Lower leg skin (tissue), 4 donors: ENCODE measurements around the gene NSDHL. TPM values are rescaled to one million over a fixed set of nuclear protein-coding genes. Genes with fewer than 3 reads are reported as not detected.

Source experiments
- DNase-seq, 2 donors: peaks; one replicate each; pipeline ENCODE4 v3.0.0-alpha.2; 2019; ENCODE audit warnings: low spot score in 2 of 2
- H3K4me3 ChIP-seq: fragments of 200-600 bp; sonication (generic); 2 replicates; pipeline ENCODE4 v1.5.1; 2017; ENCODE audit warnings: mild to moderate bottlenecking, low read depth; ENCODE audit not compliant: poor library complexity, severe bottlenecking
- POLR2A ChIP-seq, 2 donors: fragments of 450-650 bp; IDR thresholded peaks; one replicate each; pipeline ENCODE4 v1.6.1; 2016 to 2017; ENCODE audit warnings: antibody characterized with exemption in 2 of 2, mild to moderate bottlenecking in 1 of 2, moderate library complexity in 1 of 2
- WGBS, 2 donors: methylation state at CpG; one replicate each; pipeline ENCODE4 v1.1.5; 2018; 5-methylcytosine and 5-hydroxymethylcytosine counted together
- intact Hi-C: fragments of 100-400 bp; cut with DNase I; formaldehyde crosslinking; loops from one replicate; pipeline ENCODE4 v1.15.0; 2023; ENCODE audit warnings: low total_unique reads
- total RNA-seq, 4 donors: library from RNA; depleted of rRNA; stranded (reverse); fragments of >200 nt; gene quantifications; one replicate each; pipeline ENCODE4 v1.1.0, GENCODE V29; 2016
- TF ChIP-seq, protein P1 (sequence below), 3 donors: fragments of 450-650 bp; IDR thresholded peaks; one replicate each; pipeline ENCODE4 v1.5.1; 2016; ENCODE audit warnings: antibody characterized with exemption in 3 of 3, mild to moderate bottlenecking in 3 of 3, moderate library complexity in 2 of 3

Gene NSDHL
- total RNA-seq, 4 donors from 2014 or later, result 13.2 to 22.5 (median 17.9) TPM

DNA sequence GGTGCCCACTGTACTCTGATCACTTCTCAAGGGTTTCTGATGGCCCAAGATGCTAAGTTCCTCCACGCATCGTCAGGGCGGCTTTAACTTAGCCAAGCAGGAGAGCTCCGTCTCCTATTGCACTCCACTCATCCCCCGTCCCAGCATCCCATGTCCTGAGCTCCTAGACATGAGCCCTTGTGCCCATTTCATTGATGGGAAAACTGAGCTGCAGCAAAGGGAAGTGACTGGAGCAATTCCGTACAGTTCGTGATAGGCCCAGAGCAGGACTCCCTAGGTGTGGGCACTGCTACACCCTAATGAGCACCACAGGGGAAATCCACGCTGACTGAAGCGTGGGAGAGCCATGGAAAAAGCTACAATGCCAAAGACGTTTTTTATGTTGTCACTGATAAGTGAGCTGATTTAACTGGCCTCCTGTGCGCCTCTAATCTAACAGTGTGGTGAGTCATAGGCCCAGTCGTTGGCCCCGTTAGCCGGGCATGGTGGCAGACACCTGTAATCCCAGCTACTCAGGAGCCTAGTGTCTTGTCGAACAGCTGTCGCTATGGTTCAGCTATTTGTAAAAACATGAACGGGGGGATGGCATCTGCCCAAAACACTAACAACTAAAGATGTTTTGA lies 14.9 kb downstream of the NSDHL start:
- peak in 1 of 2 donors; percentile 60 for DNase-seq
- intact Hi-C loops, result no loop called here
- H3K4me3 ChIP-seq, result no peak overlapping the region
- WGBS, 2 donors, result 86 to 91% methylated on average over 13 to 17 of the region's 17 CpGs
- TF ChIP-seq POLR2A (IDR thresholded peaks at IDR 0.05), result no peak
- TF ChIP-seq, protein P1, sequence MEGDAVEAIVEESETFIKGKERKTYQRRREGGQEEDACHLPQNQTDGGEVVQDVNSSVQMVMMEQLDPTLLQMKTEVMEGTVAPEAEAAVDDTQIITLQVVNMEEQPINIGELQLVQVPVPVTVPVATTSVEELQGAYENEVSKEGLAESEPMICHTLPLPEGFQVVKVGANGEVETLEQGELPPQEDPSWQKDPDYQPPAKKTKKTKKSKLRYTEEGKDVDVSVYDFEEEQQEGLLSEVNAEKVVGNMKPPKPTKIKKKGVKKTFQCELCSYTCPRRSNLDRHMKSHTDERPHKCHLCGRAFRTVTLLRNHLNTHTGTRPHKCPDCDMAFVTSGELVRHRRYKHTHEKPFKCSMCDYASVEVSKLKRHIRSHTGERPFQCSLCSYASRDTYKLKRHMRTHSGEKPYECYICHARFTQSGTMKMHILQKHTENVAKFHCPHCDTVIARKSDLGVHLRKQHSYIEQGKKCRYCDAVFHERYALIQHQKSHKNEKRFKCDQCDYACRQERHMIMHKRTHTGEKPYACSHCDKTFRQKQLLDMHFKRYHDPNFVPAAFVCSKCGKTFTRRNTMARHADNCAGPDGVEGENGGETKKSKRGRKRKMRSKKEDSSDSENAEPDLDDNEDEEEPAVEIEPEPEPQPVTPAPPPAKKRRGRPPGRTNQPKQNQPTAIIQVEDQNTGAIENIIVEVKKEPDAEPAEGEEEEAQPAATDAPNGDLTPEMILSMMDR (IDR thresholded peaks at IDR 0.05), result no peak

DNA sequence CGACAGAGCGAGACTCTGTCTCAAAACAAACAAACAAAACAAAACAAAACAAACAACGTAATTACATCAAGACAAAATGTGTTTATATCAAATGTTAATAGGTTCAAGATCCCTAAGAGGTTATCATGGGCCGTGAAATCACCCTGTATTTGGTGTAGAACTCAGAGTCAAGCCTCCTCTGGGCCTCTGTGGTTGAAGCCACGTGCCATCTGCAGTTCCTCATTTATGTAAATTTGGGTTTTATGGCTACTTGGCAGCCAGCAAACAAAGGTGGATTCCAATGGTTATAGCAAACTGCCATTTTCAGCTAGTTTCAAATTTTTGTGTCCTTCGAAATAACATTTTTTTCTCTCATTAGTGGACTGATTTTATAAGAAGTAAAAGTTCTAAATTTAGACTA lies 16.4 kb downstream of the NSDHL start:
- WGBS, 2 donors, result 80 to 94% methylated on average over 6 of the region's 6 CpGs

DNA sequence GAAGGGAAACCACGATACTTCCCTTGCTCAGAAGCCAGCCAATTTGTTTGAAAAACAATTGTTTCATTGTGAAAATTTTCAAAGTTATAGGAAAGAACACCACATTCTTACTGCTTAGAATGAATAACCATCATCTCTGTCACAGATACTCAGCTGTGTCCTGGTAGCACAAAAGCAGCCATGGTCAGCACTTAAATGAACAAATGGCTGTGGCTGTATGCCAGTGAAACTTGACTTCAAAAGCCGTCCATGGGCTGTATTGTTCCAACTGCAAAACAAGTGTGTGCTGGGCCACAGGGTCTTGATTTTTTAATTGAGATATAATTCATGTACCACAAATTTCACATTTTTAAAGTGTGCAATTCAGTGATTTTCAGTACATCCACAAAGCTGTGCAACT lies 19.6 kb downstream of the NSDHL start:
- DNase-seq, result no peak
- intact Hi-C loops, result no loop called here
- WGBS, 2 donors, result 77 to 79% methylated on average over 2 of the region's 2 CpGs
- H3K4me3 ChIP-seq, result no peak overlapping the region
- TF ChIP-seq, protein P1 (IDR thresholded peaks at IDR 0.05), result no peak
- no peak for TF ChIP-seq POLR2A (IDR thresholded peaks at IDR 0.05)

More for the DNA sequence above, 16.4 kb downstream of the NSDHL start:
- no peak overlapping the region for H3K4me3 ChIP-seq
- TF ChIP-seq, protein P1 (IDR thresholded peaks at IDR 0.05), result no peak
- no peak for TF ChIP-seq POLR2A (IDR thresholded peaks at IDR 0.05)
- intact Hi-C loops, result no loop called here
- peak in 1 of 2 donors; percentile 63 for DNase-seq

DNA sequence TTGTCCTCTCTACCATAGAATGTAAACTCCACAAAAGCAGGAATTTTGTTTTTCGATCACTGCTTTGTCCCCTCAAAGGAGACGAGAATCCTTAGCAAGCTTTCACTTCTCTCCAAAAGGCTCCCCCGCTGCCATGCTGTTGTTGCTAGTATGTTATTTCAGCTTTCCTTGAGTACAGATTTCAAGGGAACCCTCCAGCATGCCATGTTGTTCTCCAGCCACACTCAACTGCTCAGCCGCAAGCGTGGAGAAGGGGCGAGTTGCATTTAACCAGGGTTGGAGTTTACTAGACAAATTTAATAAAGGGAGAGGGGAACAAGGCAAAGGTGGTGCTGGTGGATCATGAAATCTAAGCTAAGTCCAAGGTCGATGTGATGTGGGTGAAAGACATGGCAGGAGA lies 23.1 kb downstream of the NSDHL start:
- DNase-seq, result peak in 1 of 2 donors; percentile 43
- intact Hi-C loops, result no loop called here
- H3K4me3 ChIP-seq, result no peak overlapping the region
- 92 to 97% methylated on average over 7 of the region's 7 CpGs for WGBS, 2 donors
- TF ChIP-seq, protein P1 (IDR thresholded peaks at IDR 0.05), result no peak
- no peak for TF ChIP-seq POLR2A (IDR thresholded peaks at IDR 0.05)

DNA sequence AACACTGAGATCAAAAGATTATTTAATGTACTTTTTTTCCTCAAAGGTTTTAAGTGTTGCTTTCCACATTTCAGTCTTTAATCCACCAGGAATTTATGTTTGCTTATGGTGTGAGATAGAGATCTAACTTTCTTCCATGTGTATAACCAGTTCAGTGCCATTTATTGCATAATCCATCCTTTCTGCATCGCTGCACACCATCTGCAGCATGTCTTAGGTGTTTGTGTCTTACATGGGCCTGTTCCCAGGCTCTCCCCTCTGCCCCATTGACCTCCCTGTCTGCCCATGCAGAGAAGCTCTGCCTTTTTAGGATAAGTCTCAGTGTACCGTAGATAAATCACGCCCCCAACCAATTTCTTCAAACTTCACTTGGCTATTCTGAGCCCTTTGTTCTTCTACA lies 30.3 kb downstream of the NSDHL start:
- no peak for TF ChIP-seq POLR2A (IDR thresholded peaks at IDR 0.05)
- TF ChIP-seq, protein P1 (IDR thresholded peaks at IDR 0.05), result no peak
- intact Hi-C loops, result no loop called here
- peak in 1 of 2 donors; percentile 25 for DNase-seq
- no peak overlapping the region for H3K4me3 ChIP-seq
- WGBS, 2 donors, result 73 to 74% methylated on average over 3 of the region's 3 CpGs

DNA sequence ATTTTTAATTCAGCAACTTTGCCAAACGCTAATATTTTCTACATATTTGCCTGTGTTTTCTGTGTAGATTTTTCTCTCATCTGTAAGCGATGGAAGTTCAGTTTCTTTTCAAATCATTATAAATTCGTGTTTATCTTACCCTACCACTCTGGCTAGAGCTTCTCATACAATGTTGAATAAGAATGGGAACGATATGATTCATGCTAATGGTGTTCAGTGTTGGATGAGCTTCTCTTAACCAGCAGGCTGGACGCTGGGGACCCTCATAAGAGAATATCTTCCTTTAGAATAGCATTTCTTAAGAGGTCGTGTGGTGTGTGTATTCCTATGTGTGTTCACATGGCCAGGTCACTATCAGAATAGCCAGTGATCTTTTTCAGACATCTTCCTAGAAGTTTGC lies 31.0 kb downstream of the NSDHL start:
- no peak for DNase-seq
- no peak for TF ChIP-seq POLR2A (IDR thresholded peaks at IDR 0.05)
- TF ChIP-seq, protein P1 (IDR thresholded peaks at IDR 0.05), result no peak
- intact Hi-C loops, result no loop called here
- 76 to 91% methylated on average over 6 of the region's 6 CpGs for WGBS, 2 donors
- no peak overlapping the region for H3K4me3 ChIP-seq
